NCI-H128 (cell line): ENCODE results near the gene LMAN2.

Source experiments
- DNase-seq: peaks from one replicate; lab custom pipeline; 2025; ENCODE audit not compliant: unreplicated experiment; lab: John Stamatoyannopoulos, UW

The LMAN2 gene

GRCh38 chr5:177290816-177291596 is 60.5 kb downstream of the LMAN2 start:
- no peak for DNase-seq

DNA sequence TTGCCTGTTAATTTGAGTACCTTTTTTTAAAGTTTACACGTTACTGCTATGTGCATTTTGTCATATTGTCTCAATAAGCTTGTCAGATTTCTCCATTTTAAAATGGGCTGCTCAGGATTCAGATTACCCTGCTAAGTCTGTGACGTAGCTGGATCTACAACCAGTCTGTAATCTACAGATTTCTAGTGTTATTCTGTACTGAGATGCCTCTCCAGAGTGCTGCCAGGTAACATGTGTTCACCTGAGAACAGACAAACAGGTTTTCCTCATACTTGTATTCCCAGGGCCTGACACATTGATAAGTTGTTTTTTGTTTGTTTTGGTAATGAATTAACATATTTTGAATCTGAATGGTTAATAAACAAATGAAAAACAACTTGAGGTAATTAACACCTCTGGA is 63.3 kb downstream of the LMAN2 start:
- DNase-seq, result no peak
